ENCODE results near the gene RGR.
"Not testable (repeated sequence)": the region's sequence is repeated elsewhere in the genome, so short reads cannot be mapped to it uniquely, and the experiment has no call there.

The RGR gene

GRCh38 chr10:84256510-84257342, 11.9 kb downstream of the RGR start:
- peak in 35 of 56 donors; percentile 6 to 77 (median 42) for DNase-seq

GRCh38 chr10:84257343-84258020, 12.6 kb downstream of the RGR start:
- no peak for DNase-seq

GRCh38 chr10:84258034-84258695, 13.3 kb downstream of the RGR start:
- DNase-seq, result no peak

- DNase-seq, result no peak
Observed at GRCh38 chr10:84261236-84261915, 16.5 kb downstream of the RGR start.

- DNase-seq, result no peak
Observed at GRCh38 chr10:84262190-84262956, 17.5 kb downstream of the RGR start.

GRCh38 chr10:84263716-84264115, 18.9 kb downstream of the RGR start:
- no peak for DNase-seq

- DNase-seq, result peak in 52 of 56 donors; percentile 19 to 89 (median 58)
Observed at GRCh38 chr10:84264611-84265141, 19.8 kb downstream of the RGR start.

- DNase-seq, result peak in 13 of 56 donors; percentile 6 to 58 (median 18)
Observed at GRCh38 chr10:84265418-84265817, 20.6 kb downstream of the RGR start.

GRCh38 chr10:84267503-84268126, 22.8 kb downstream of the RGR start:
- DNase-seq, result peak in 19 of 56 donors; percentile 5 to 66 (median 21)

GRCh38 chr10:84269162-84269561, 24.3 kb downstream of the RGR start:
- DNase-seq, result no peak

- no peak for DNase-seq
Observed at GRCh38 chr10:84269773-84270172, 24.9 kb downstream of the RGR start.

- DNase-seq, result no peak
Observed at GRCh38 chr10:84270708-84271107, 25.9 kb downstream of the RGR start.

- DNase-seq, result not testable (repeated sequence)
Observed at GRCh38 chr10:84279876-84280475, 35.1 kb downstream of the RGR start.

- no peak for DNase-seq
Observed at GRCh38 chr10:84286695-84287094, 41.8 kb downstream of the RGR start.

- DNase-seq, result no peak
Observed at GRCh38 chr10:84288151-84288550, 43.3 kb downstream of the RGR start.

GRCh38 chr10:84289521-84290200, 44.8 kb downstream of the RGR start:
- no peak for DNase-seq

GRCh38 chr10:84290235-84290634, 45.4 kb downstream of the RGR start:
- no peak for DNase-seq

- no peak for DNase-seq
Observed at GRCh38 chr10:84291384-84291783, 46.5 kb downstream of the RGR start.

GRCh38 chr10:84292502-84292901, 47.6 kb downstream of the RGR start:
- DNase-seq, result no peak

Measured in amygdala (tissue), 56 donors.